Tibial artery (tissue), 4 donors: Measurements from ENCODE around the gene DGKI.

Experiments used
- DNase-seq, 2 donors: peaks; one replicate each; pipeline ENCODE4 v3.0.0-alpha.2; 2019
- H3K27ac ChIP-seq, 2 donors: fragments of 200-600 bp; sonication (generic) in 1 of 2; 1 replicate in 1 of 2; 2 replicates in 1 of 2; pipeline ENCODE4 v1.5.1; 2018 to 2019; ENCODE audit warnings: mild to moderate bottlenecking in 1 of 2
- H3K27me3 ChIP-seq, 2 donors: fragments of 200-600 bp; sonication (generic) in 1 of 2; one replicate each; pipeline versions ENCODE4 v1.5.1 to v1.6.0; 2016 to 2019
- H3K36me3 ChIP-seq, 3 donors: fragments of 200-600 bp; sonication (generic) in 2 of 3; one replicate each; pipeline ENCODE4 v1.5.1; 2016 to 2019; ENCODE audit warnings: mild to moderate bottlenecking in 2 of 3
- H3K4me1 ChIP-seq, 4 donors: fragments of 200-600 bp; sonication (generic) in 2 of 4; 1 replicate in 3 of 4; 2 replicates in 1 of 4; pipeline ENCODE4 v1.5.1; 2016 to 2019
- H3K4me3 ChIP-seq, 2 donors: fragments of 200-600 bp; sonication (generic) in 1 of 2; 1 replicate in 1 of 2; 2 replicates in 1 of 2; pipeline ENCODE4 v1.5.1; 2018 to 2019; ENCODE audit warnings: mild to moderate bottlenecking in 2 of 2
- H3K9me3 ChIP-seq, 3 donors: fragments of 200-600 bp; sonication (generic) in 1 of 3; one replicate each; pipeline ENCODE4 v1.5.1; 2016 to 2019
- CTCF ChIP-seq, 2 experiments: fragments of 200-600 bp in 1 of 2; fragments of 450-650 bp in 1 of 2; IDR thresholded peaks; one replicate each; pipeline ENCODE4 v1.5.1; 2017 to 2019; ENCODE audit warnings: antibody characterized with exemption in 2 of 2, mild to moderate bottlenecking in 1 of 2, moderate library complexity in 1 of 2
- intact Hi-C: fragments of 100-400 bp; cut with DNase I; formaldehyde crosslinking; loops from one replicate; pipeline ENCODE4 v1.15.0; 2023; ENCODE audit warnings: low total_unique reads

Gene DGKI

GRCh38 chr7:137501562-137501961 lies 345.2 kb downstream of the DGKI start:
- intact Hi-C loops = no loop called here
- no peak overlapping the region for H3K27ac ChIP-seq
- no peaks in the 10 kb centered on the region for H3K4me1 ChIP-seq
- no peaks in the 10 kb centered on the region for H3K27me3 ChIP-seq
- H3K9me3 ChIP-seq = no peaks in the 10 kb centered on the region
- H3K4me3 ChIP-seq = no peak overlapping the region
- H3K36me3 ChIP-seq = no peaks in the 10 kb centered on the region
- no peak for DNase-seq
- no peak for TF ChIP-seq CTCF (IDR thresholded peaks at IDR 0.05)

- Histone ChIP-seq H3K4me1 (no peaks in the 10 kb centered on the region), H3K27ac (no peak overlapping the region), H3K4me3 (no peak overlapping the region), H3K36me3 (no peaks in the 10 kb centered on the region), H3K27me3 (no peaks in the 10 kb centered on the region), H3K9me3 (no peaks in the 10 kb centered on the region)
- DNase-seq = no peak
- intact Hi-C loops = no loop called here
- TF ChIP-seq CTCF (IDR thresholded peaks at IDR 0.05) = no peak
Measured at GRCh38 chr7:137492889-137493288, 353.9 kb downstream of the DGKI start.

- Histone ChIP-seq H3K4me1 (no peaks in the 10 kb centered on the region), H3K27ac (no peak overlapping the region), H3K36me3 (no peaks in the 10 kb centered on the region), H3K27me3 (no peaks in the 10 kb centered on the region), H3K9me3 (no peaks in the 10 kb centered on the region), H3K4me3 (no peak overlapping the region)
- intact Hi-C loops = no loop called here
- no peak for TF ChIP-seq CTCF (IDR thresholded peaks at IDR 0.05)
- no peak for DNase-seq
Measured at GRCh38 chr7:137489880-137490279, 356.9 kb downstream of the DGKI start.

GRCh38 chr7:137488038-137488437 lies 358.7 kb downstream of the DGKI start:
- no peak for DNase-seq
- Histone ChIP-seq H3K36me3 (no peaks in the 10 kb centered on the region), H3K4me1 (no peaks in the 10 kb centered on the region), H3K27me3 (no peaks in the 10 kb centered on the region), H3K27ac (no peak overlapping the region), H3K4me3 (no peak overlapping the region), H3K9me3 (no peaks in the 10 kb centered on the region)
- intact Hi-C loops = no loop called here
- TF ChIP-seq CTCF (IDR thresholded peaks at IDR 0.05) = no peak

GRCh38 chr7:137485818-137486217 lies 361.0 kb downstream of the DGKI start:
- H3K36me3 ChIP-seq = no peaks in the 10 kb centered on the region
- no peak overlapping the region for H3K4me3 ChIP-seq
- TF ChIP-seq CTCF (IDR thresholded peaks at IDR 0.05) = no peak
- H3K27ac ChIP-seq = no peak overlapping the region
- DNase-seq = no peak
- no peaks in the 10 kb centered on the region for H3K9me3 ChIP-seq
- no peaks in the 10 kb centered on the region for H3K27me3 ChIP-seq
- no peaks in the 10 kb centered on the region for H3K4me1 ChIP-seq
- intact Hi-C loops = no loop called here

- Histone ChIP-seq H3K36me3 (no peaks in the 10 kb centered on the region), H3K4me1 (no peaks in the 10 kb centered on the region), H3K4me3 (no peak overlapping the region), H3K27me3 (no peaks in the 10 kb centered on the region), H3K27ac (no peak overlapping the region), H3K9me3 (no peaks in the 10 kb centered on the region)
- intact Hi-C loops = no loop called here
- no peak for DNase-seq
- TF ChIP-seq CTCF (IDR thresholded peaks at IDR 0.05) = no peak
Measured at GRCh38 chr7:137484326-137484725, 362.4 kb downstream of the DGKI start.
